ENCODE measurements around the gene RPS26. TPM values are rescaled to one million over a fixed set of nuclear protein-coding genes. Genes with fewer than 3 reads are reported as not detected.

RPS26 gene
- polyA plus RNA-seq, 2 of the 4 experiments (the other 2 are of a cell fraction), result 524 to 779 TPM

- TF ChIP-seq, protein P1, sequence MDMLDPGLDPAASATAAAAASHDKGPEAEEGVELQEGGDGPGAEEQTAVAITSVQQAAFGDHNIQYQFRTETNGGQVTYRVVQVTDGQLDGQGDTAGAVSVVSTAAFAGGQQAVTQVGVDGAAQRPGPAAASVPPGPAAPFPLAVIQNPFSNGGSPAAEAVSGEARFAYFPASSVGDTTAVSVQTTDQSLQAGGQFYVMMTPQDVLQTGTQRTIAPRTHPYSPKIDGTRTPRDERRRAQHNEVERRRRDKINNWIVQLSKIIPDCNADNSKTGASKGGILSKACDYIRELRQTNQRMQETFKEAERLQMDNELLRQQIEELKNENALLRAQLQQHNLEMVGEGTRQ (IDR thresholded peaks at IDR 0.05), result no peak
- TF ChIP-seq SMC3 (IDR thresholded peaks at IDR 0.05) (peak; percentile 70), EHMT2 (IDR thresholded peaks at IDR 0.05; ENCODE audit: low read depth) (no peak), CEBPB (IDR thresholded peaks at IDR 0.05) (no peak), POLR2AphosphoS2 (conservative IDR thresholded peaks at IDR 0.05; ENCODE audit: low read length) (no peak), ZFP36 (IDR thresholded peaks at IDR 0.05; ENCODE audit: borderline replicate concordance, partially characterized antibody) (peak; percentile 29), POLR2A (IDR thresholded peaks at IDR 0.05; ENCODE audit: low read length) (peak; percentile 75), JUN (IDR thresholded peaks at IDR 0.05) (peak in 1 of 2 experiments; percentile 13; a peak in 1 of 5 replicates), CBX2 (IDR thresholded peaks at IDR 0.05; ENCODE audit: borderline replicate concordance, low read depth) (no peak), TP53 (CRISPR knock-in tag; IDR thresholded peaks at IDR 0.05) (0 out of 2 replicates have a peak, but pooled peaks have one; percentile 57), HEYL (CRISPR knock-in tag; IDR thresholded peaks at IDR 0.05) (no peak), REST (IDR thresholded peaks at IDR 0.05) (no peak), FOSB (CRISPR knock-in tag; IDR thresholded peaks at IDR 0.05) (no peak), ZSCAN20 (CRISPR knock-in tag; IDR thresholded peaks at IDR 0.05) (no peak), RARB (CRISPR knock-in tag; IDR thresholded peaks at IDR 0.05) (no peak), CHD2 (IDR thresholded peaks at IDR 0.05; ENCODE audit: low read length, partially characterized antibody) (no peak), KDM1A (IDR thresholded peaks at IDR 0.05; ENCODE audit: low read depth) (no peak), RNF2 (IDR thresholded peaks at IDR 0.05; ENCODE audit: borderline replicate concordance, low read depth) (no peak), CHD4 (IDR thresholded peaks at IDR 0.05; ENCODE audit: borderline replicate concordance) (no peak)
- TF ChIP-seq, protein P2, sequence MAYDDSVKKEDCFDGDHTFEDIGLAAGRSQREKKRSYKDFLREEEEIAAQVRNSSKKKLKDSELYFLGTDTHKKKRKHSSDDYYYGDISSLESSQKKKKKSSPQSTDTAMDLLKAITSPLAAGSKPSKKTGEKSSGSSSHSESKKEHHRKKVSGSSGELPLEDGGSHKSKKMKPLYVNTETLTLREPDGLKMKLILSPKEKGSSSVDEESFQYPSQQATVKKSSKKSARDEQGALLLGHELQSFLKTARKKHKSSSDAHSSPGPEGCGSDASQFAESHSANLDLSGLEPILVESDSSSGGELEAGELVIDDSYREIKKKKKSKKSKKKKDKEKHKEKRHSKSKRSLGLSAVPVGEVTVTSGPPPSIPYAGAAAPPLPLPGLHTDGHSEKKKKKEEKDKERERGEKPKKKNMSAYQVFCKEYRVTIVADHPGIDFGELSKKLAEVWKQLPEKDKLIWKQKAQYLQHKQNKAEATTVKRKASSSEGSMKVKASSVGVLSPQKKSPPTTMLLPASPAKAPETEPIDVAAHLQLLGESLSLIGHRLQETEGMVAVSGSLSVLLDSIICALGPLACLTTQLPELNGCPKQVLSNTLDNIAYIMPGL (CRISPR knock-in tag; IDR thresholded peaks at IDR 0.05; ENCODE audit: borderline replicate concordance), result peak; percentile 83; the same call in 1 of the 2 replicates
- TF ChIP-seq, protein P3, sequence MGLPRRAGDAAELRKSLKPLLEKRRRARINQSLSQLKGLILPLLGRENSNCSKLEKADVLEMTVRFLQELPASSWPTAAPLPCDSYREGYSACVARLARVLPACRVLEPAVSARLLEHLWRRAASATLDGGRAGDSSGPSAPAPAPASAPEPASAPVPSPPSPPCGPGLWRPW (IDR thresholded peaks at IDR 0.05), result no peak
Observed at GRCh38 chr12:56078931-56079722, 37.4 kb downstream of the RPS26 start (continued).
